GM18526 (cell line): ENCODE results near the gene SLC39A6.

ENCODE experiments used
- POLR2A ChIP-seq: IDR thresholded peaks from 3 replicates; pipeline ENCODE4 v1.6.1; 2011; ENCODE audit not compliant: insufficient read length; ENCODE audit errors: extremely low read depth

SLC39A6 gene

DNA sequence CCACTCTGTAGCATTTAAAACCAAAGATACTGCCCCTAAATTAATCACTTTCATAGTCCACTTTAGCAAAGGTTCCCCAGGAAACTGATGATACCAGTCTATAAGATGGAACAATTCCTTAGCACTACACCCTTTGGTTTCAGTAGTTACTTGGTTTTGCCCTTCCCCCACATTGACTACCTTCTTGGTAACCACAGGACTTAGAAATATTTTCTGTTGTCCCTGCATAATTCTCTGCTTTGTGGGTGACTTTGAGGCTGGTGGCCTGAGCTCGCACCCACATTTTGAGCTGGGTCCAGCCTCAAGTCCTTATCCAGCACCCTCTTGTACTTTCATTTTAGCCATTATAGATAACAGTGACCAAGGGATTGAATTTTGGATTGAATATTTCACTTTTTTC lies 23.6 kb upstream of the SLC39A6 start:
- no peak for TF ChIP-seq POLR2A

DNA sequence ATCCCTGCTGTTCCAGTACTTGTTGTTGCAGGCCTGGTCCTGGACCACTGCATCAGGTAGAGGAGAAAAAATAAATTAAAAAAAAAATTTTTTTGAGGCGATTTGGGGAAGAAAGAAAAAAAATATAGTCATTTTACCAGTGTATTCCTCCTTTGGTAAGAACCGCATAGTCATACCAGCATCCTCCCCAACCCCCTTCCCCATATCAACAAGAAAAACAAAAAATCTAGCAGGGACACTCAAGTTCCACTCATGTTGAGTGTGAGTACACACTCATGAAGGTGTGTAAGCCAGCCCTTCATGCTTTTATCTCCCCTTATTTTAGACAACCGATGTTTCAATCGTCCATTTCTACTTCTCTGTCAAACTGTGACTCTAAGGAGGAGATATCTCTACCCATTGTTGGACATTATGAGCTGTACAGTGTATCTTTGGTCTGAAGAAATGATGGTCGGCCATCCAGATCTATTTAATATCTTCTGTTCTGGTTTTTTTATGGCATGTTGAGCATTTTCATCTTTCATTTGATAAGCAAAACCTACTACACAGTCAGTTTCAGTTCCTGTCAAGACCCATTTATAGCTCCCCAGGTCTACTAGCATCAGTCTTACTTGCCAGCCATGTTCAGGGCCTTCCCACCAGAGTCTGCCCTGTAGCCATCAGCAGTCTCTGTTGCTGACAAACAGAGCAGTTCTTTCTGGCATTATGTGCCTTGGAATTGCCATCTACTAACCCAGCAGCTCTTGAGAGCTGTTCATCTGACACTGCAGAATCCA lies 20.6 kb upstream of the SLC39A6 start:
- no peak for TF ChIP-seq POLR2A

DNA sequence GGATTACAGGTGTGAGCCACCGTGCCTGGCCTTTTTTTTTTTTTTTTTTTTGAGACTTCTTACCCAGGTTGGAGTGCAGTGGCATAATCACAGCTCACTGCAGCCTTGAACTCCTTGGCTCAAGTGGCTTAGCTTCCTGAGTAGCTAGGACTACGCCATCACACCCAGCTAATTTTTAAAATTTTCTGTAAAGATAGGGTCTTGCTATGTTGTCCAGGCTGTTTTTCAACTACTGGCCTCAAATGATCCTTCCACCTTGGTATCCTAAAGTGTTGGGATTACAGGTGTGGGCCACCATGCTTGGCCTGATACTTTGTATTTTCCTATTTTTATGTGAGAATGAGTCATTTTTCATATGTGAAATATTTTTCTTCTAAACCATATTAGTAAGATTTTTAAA lies 14.3 kb upstream of the SLC39A6 start:
- no peak for TF ChIP-seq POLR2A

DNA sequence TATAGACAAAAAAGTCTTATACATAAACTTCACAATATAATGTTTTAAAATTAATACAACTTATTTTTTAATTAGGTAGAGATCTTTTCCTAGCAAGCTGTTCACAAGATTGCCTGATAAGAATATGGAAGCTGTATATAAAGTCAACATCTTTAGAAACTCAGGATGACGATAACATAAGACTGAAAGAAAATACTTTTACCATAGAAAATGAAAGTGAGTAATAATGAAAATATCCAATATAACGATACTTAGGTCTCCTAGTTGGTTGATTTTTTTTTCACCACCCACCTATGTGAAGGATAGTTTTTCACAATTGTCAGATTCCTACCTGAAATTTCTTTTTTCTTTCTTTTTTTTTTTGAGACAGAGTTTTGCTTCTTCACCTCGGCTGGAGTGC lies 13.6 kb upstream of the SLC39A6 start:
- TF ChIP-seq POLR2A = no peak

DNA sequence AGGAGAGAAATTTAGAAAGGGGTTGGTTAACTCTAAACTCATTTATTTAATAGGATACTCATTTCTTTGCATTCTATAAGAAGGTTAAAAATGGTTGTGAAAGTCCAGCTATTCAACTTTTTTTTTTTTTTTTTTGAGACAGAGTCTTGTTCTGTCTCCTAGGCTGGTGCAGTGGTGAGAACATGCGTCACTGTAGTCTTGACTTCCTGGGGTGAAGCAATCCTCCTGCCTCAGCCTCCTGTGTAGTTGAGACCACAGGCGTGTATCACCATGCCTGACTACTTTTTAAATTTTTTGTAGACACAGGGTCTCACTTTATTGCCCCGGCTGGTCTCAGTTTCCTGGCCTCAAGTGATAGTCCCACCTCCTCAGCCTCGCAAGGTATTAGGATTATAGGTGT lies 12.4 kb upstream of the SLC39A6 start:
- no peak for TF ChIP-seq POLR2A

DNA sequence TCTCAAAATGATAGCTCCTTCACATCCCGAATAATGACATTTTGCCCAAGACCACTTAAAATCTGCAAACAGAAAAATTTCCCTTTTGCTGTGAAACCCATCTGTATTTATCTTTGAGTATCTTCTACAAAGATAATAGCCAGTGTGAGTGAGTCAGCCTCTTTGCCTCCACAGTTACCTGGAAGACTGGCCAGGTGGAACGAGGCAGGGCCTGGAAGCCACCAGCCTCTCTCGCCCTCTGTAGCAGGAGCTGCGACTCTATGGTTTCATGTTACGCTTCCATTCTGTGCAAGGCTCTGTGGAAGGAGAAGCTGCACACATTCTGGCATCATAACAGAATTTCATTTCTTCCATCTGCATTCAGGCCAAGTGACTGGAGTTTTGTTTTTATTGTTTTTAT lies 10.1 kb upstream of the SLC39A6 start:
- TF ChIP-seq POLR2A = no peak

DNA sequence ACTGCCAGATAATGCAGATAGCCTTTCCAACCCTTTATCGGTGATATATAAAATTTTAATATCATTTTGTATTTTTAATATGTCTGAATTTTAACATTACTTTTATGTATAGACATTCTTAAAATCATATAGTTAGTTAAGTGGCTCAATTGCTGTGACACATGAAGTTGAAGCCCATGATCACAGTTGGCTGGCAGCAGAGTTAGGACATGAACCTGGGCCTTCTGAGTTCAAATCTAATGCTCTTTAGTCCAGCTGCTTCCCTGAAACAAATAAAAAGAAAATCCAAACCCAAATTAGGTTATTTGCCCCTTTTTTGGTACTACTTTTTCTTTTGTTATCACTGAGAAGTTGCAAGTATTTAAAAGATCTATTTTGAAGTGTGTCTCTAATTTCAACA lies 6.1 kb upstream of the SLC39A6 start:
- TF ChIP-seq POLR2A = no peak

DNA sequence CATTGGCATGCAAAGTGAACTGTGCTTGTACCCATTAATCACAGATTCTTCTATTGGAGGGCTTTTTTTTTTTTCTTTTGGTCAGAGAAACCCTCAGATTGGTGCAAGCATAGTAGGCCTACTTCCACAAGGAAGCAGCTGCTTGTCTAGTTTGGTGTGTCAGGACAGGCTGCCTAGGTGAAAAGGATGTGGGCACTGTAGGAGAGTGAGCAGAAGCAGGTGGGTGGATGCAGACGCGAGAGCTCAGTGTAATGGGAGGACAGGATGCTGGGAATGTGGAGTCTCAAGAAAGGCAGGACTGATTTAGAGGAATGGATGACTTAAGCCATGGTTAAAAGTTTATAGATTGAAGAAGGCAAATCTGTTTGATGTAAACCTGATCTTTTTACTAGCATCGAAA lies 3.6 kb upstream of the SLC39A6 start:
- TF ChIP-seq POLR2A = no peak

DNA sequence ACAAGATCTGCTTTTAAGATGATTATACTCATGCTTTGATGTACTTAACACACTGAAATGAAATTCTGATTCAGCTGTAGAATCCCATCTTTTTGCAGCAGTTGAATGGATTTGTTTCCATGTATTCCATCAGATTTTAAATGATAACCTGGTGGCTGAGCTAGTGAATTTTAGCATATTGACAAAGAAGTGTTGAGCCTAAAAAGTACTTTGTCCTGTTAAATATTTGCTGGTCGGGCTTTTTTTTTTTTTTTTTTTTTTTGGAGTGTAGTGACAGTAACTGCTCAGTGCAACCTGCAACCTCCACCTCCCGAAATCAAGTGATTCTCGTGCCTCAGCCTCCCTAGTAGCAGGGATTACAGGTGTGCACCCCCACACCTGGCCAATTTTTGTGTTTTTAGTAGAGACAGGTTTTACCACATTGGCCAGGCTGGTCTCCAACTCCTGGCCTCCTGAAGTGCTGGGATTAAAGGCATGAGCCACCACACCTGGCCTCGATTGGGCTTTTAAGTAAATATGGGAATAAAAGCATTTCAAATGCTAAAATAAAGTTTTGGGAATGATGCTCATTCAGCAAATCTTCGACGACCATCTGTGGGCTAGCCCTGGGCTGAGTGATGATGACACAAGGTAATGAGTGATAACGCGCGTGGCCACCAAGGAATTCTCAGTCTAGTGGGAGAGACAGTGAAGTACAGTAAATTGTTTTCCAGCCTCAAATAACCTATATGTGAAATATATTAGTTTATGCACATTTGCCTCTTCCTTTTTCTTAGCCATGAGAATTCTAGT lies 2.7 kb upstream of the SLC39A6 start:
- no peak for TF ChIP-seq POLR2A

DNA sequence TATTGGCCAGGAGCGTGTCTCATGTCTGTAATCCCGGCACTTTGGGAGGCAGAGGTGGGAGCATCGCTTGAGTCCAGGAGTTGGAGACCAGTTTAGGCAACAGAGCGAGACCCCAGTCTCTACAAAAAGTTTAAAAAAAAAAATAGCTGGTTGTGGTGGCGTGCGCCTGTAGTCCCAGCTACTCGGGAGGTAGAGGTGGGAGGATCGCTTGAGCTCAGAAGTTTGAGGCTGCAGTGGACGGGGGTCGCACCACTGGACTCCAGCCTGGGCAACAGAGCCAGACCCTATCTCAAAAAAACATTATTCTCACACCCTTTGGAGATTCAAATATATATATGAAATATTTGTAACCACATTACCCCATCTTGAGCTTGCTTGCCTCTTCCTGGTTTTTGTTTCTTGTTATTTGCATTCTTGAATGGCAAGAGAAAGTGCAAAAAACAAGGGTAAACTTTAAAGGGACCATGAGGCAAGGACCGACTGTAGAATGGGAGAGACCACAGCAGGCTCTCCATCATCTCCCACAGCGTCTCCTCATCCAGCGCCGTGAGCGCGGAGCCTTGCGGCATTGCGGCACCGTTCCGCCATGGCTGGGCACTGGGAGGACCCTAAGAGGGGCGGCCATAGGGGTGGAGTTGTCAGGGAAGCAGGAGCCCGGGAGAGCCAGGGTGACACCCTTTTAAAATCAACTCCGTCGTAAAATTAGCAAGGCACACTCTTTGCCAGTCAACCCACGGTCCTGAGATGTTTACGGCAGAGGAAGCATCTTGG lies 1.9 kb upstream of the SLC39A6 start:
- no peak for TF ChIP-seq POLR2A

DNA sequence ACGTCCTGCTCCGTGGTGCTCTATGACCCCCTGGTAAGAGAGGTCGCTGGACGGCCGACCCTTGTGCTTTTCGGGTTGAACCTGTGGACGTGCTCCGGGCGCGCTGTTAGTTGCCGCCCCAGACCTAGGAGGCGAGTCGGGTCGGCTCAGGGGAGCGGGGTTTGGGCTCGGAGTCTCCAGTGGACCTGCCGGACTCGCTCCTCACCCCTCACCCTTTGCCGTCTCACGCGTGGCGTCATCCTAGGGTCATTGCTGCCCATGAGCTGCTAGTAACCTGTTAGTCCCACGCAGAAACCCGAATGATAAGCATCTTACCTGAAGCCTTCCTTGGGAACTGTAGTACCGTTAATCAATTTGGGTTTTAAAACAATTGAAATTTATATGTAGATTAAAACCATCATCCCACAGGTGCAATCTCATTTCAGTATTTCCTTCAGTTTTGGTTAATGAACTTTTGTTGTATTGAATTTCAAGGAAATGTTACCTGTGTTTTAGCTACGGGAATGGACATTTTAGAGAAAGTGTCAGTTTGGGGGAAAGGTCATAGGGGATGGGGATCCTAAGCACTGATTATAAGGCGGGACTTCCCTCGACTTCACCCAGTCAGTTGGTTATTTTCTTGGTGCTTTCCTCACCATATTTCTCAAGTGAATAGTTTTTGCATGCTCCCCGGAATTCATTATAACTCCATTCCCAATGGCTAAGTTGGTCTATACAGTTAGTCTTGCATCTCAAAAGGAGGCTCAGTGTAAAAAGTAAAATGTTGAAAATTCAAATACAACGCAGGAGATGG lies 1.1 kb upstream of the SLC39A6 start:
- no peak for TF ChIP-seq POLR2A

DNA sequence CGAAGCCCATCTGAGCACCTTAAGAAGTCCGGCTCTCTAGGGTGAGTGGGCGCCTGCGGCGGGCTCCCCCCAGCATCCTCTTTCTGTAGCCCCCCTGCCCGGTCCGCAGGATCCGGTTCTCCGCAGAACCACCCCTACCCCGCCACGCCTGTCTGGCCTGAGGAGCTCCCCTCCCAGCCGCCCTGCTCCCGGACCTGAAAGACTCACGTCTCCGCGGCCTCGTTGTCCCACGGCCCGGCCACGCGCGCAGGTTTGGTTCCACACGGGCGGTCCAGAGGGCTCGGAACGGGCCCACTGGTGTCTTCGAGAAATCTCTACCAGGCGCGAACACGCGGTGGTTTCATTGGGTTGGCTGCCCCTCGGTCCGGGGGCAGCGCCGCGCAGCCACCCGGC lies 237 bp downstream of the SLC39A6 start:
- no peak for TF ChIP-seq POLR2A

DNA sequence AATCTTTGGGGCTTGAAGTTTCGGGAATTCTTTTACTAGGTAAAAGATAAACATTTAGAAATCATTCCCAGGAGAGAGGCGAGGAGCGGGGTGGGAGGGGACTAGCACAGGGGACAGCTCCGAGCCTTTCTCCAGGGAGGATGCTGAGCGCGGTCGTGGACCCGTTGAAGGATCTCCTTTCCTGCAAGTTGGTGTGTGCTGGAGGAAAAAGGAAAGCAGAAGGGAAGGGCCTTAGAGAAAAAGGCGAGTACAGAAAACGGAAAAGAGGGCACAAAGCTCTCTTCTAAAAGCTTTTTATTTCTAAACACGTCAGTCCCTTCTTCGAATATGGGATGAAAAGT lies 640 bp downstream of the SLC39A6 start:
- TF ChIP-seq POLR2A = no peak

DNA sequence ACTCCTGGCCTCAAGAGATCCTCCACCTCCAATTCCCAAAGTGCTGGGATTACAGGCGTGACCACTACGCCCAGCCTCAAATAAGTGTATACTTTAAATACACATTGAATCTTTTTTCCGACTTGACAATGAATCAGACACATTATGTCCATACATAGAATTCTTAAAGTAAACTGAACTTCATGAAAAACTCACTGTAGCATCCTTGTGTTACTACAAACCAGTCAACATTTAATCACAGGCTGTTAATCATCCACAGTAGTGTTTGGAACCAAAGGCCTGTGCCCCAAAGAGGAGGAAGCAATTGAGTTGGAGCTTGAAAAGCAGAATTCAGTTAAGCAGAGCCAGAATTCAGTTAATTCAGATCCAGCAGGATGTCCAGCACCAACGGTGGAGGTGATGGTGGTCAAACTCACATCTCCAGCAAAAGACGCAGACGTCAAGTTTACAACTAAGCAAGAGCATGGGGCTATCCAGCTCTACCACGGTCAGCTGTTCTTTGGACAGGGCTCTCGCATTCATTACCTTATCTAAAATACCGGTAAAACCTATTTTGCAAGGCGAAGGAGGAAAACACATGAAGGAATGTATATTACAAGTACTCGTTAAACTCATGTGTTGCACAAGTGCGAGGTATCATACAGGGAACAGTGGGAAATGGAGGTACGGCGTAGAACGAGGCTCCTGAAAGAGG lies 1.2 kb downstream of the SLC39A6 start:
- no peak for TF ChIP-seq POLR2A

DNA sequence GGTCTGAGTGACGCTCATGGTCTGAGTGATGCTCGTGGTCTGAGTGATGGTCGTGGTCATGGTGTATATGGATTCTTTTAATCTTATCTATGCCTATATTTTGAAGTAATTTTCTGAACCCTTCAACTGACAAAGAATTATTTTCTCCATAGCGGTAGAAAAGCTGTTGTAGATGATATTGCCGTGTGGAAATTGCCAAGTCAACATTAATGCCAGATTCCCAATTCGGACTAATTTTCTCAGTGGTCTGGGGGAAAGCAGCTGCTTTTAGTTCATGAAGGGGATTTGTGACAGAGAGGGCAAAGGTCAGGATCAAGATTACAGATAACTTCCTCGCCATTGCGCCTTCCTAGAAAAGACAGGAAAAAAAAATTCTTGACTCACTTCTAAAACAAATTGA lies 2.5 kb downstream of the SLC39A6 start:
- TF ChIP-seq POLR2A = no peak
